Astrocyte of the cerebellum (primary cell): Measurements from ENCODE around the gene LYZ.

ENCODE experiments used
- DNase-seq: peaks from one replicate; pipeline ENCODE4 v3.0.0-alpha.2; 2011; ENCODE audit warnings: low read depth
- H3K4me3 ChIP-seq: 2 replicates; pipeline ENCODE4 v1.5.1; 2011; ENCODE audit warnings: mild to moderate bottlenecking, low read depth, low read length, moderate library complexity
- CTCF ChIP-seq: IDR thresholded peaks from 2 replicates; pipeline ENCODE4 v1.5.1; 2012; ENCODE audit warnings: low read length, low read depth, moderate library complexity, mild to moderate bottlenecking; ENCODE audit errors: missing control alignments
- in situ Hi-C: cut with HindIII; loops from 2 replicates; pipeline ENCODE4 v1.10.0; 2017; ENCODE audit warnings: low sequenced_read_pairs

LYZ gene

GRCh38 chr12:69345742-69346141, 2.4 kb upstream of the LYZ start:
- in situ Hi-C loops = no loop called here
- TF ChIP-seq CTCF = no peak
- H3K4me3 ChIP-seq = no peak overlapping the region
- no peak for DNase-seq

GRCh38 chr12:69350002-69350626, 1.9 kb downstream of the LYZ start:
- no peak for TF ChIP-seq CTCF
- DNase-seq = no peak
- in situ Hi-C loops = no loop called here
- no peak overlapping the region for H3K4me3 ChIP-seq

GRCh38 chr12:69350777-69351176, 2.6 kb downstream of the LYZ start:
- H3K4me3 ChIP-seq = no peak overlapping the region
- TF ChIP-seq CTCF = no peak
- in situ Hi-C loops = no loop called here
- no peak for DNase-seq

- H3K4me3 ChIP-seq = no peak overlapping the region
- no peak for TF ChIP-seq CTCF
- in situ Hi-C loops = no loop called here
- no peak for DNase-seq
Observed at GRCh38 chr12:69351462-69352236, 3.5 kb downstream of the LYZ start.

- TF ChIP-seq CTCF = no peak
- no peak for DNase-seq
- in situ Hi-C loops = no loop called here
- H3K4me3 ChIP-seq = no peak overlapping the region
Observed at GRCh38 chr12:69352904-69353303, 4.7 kb downstream of the LYZ start.

- DNase-seq = no peak
- TF ChIP-seq CTCF = no peak
- in situ Hi-C loops = no loop called here
- H3K4me3 ChIP-seq = no peak overlapping the region
Observed at GRCh38 chr12:69354172-69354555, 6.0 kb downstream of the LYZ start.
